GM12874 (cell line): ENCODE data around the gene DDR2.

Experiments
- TF ChIP-seq, protein P1 (sequence below): IDR thresholded peaks from 2 replicates; pipeline ENCODE4 v1.5.1; 2011; ENCODE audit warnings: low read depth, mild to moderate bottlenecking, control low read depth, low read length, moderate library complexity; ENCODE audit not compliant: insufficient read depth

The DDR2 gene

GRCh38 chr1:162632217-162632666 is at the start of gene DDR2:
TSS of gene DDR2 (plus strand) at chr1:162632464. CDS start at chr1:162719064, 86,600 bp downstream.
- TF ChIP-seq, protein P1, sequence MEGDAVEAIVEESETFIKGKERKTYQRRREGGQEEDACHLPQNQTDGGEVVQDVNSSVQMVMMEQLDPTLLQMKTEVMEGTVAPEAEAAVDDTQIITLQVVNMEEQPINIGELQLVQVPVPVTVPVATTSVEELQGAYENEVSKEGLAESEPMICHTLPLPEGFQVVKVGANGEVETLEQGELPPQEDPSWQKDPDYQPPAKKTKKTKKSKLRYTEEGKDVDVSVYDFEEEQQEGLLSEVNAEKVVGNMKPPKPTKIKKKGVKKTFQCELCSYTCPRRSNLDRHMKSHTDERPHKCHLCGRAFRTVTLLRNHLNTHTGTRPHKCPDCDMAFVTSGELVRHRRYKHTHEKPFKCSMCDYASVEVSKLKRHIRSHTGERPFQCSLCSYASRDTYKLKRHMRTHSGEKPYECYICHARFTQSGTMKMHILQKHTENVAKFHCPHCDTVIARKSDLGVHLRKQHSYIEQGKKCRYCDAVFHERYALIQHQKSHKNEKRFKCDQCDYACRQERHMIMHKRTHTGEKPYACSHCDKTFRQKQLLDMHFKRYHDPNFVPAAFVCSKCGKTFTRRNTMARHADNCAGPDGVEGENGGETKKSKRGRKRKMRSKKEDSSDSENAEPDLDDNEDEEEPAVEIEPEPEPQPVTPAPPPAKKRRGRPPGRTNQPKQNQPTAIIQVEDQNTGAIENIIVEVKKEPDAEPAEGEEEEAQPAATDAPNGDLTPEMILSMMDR, result no peak

- TF ChIP-seq, protein P1, result no peak
Observed at GRCh38 chr1:162587347-162587746, 44.9 kb upstream of the DDR2 start.

DNA sequence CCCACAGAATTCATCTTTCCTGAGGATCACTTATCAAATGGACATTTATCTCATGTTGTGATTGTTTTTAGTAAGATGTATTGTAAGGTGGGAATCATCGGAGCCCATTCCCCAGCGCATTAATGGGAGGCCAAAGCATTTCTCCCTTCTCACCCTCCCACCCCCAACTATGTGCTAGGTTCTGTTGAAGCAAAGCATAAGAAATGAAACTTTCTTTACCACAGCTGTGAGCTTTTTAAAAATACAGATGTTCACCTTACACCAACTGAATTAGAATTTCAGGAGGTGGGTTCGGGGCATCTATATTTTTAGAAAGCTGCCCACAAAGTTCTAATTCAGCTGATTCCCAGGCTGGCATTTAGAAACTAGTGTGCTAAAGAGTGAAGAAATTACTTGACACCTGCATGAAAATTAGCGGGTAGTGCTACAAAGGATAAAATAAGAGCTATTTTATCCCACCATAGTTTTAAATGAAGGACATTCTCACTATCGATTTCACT is 44.5 kb upstream of the DDR2 start:
- TF ChIP-seq, protein P1, result no peak

- TF ChIP-seq, protein P1, result no peak
Observed at GRCh38 chr1:162590101-162590500, 42.2 kb upstream of the DDR2 start.

DNA sequence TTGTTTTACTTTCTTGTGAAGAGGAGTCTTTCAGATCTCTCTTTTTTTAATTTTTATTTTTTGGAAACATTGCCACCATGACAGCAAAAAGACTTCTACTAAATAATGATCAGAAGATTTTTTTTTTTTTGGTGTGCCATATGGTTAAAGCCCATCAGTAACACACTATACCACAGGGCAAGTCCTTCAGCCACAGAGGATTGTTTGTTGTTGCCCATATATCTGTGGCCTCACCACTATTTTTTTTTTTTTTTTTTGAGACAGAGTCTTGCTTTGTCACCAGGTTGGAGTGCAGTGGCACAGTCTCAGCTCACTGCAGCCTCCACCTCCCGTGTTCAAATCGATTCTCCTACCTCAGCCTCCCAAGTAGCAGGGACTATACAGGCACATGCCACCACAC is 41.6 kb upstream of the DDR2 start:
- TF ChIP-seq, protein P1, result no peak

- TF ChIP-seq, protein P1, result no peak
Observed at GRCh38 chr1:162596514-162597170, 35.6 kb upstream of the DDR2 start.

DNA sequence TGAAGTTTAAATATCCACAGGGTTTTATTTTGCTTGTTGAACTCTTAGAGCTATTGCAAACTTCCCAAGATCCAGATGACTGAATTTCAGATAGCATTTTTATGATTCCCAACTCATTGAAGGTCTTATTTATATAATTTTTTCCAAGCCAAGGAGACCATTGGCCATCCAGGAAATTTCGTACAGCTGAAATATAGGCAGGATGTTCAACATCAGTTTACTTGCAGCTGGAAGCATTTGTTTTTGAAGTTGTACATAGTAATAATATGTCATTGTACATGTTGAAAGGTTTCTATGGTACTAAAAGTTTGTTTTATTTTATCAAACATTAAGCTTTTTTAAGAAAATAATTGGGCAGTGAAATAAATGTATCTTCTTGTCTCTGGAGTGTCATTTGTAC is 32.8 kb upstream of the DDR2 start:
- TF ChIP-seq, protein P1, result no peak
